GM12875 (cell line): ENCODE measurements around the gene SYPL2.

ENCODE experiments used
- H3K4me3 ChIP-seq: one replicate; pipeline ENCODE4 v1.5.1; 2011; ENCODE audit warnings: low read depth, low read length, control low read depth
- CTCF ChIP-seq: IDR thresholded peaks from 2 replicates; pipeline ENCODE4 v1.5.1; 2011; ENCODE audit warnings: low read depth, mild to moderate bottlenecking, control low read depth, inconsistent platforms, low read length, moderate library complexity, borderline replicate concordance; ENCODE audit not compliant: insufficient read depth

SYPL2 gene

GRCh38 chr1:109478806-109479205, 12.5 kb downstream of the SYPL2 start:
- no peak for TF ChIP-seq CTCF
- H3K4me3 ChIP-seq: no peak overlapping the region

GRCh38 chr1:109479311-109479710, 13.0 kb downstream of the SYPL2 start:
- H3K4me3 ChIP-seq: no peak overlapping the region
- no peak for TF ChIP-seq CTCF

- TF ChIP-seq CTCF: no peak
- no peak overlapping the region for H3K4me3 ChIP-seq
Observed at GRCh38 chr1:109479901-109480300, 13.6 kb downstream of the SYPL2 start.

- TF ChIP-seq CTCF: no peak
- H3K4me3 ChIP-seq: no peak overlapping the region
Observed at GRCh38 chr1:109481646-109482045, 15.3 kb downstream of the SYPL2 start.

- H3K4me3 ChIP-seq: no peak overlapping the region
- TF ChIP-seq CTCF: no peak
Observed at GRCh38 chr1:109482242-109482641, 15.9 kb downstream of the SYPL2 start.

GRCh38 chr1:109482791-109483671, 16.7 kb downstream of the SYPL2 start:
- peak overlapping the region; percentile 52 for H3K4me3 ChIP-seq
- no peak for TF ChIP-seq CTCF
